GM18517 (cell line): Measurements from ENCODE around the gene NCK2.
"Not testable (repeated sequence)": the region's sequence is repeated elsewhere in the genome, so short reads cannot be mapped to it uniquely, and the experiment has no call there.

ENCODE experiments used
- ATAC-seq: cut with Tn5 transposase; IDR thresholded peaks from one replicate; pipeline ENCODE4 v1.9.1; 2021; ENCODE audit warnings: mild to moderate bottlenecking, moderate library complexity; ENCODE audit not compliant: unreplicated experiment

The NCK2 gene

DNA sequence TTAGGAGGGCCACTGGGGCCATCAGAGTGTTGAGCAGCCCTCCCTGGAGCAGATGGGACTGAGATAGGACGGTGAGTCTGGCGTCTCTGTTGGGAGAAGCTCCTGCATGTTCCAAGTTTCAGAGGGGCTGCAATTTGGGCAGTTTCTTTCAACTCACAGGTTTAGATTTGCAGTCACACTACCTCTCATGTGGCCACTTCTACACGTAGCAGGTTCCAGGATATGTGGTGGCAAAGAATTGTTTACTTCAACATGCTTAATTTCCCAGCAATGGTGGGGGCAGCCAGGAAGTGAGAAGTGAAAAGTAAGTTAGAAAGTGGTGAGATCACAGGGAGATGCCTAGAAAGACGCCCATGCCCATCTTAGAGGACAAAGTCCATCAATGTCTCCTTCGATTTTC is 9.3 kb downstream of the NCK2 start:
- ATAC-seq: no peak

DNA sequence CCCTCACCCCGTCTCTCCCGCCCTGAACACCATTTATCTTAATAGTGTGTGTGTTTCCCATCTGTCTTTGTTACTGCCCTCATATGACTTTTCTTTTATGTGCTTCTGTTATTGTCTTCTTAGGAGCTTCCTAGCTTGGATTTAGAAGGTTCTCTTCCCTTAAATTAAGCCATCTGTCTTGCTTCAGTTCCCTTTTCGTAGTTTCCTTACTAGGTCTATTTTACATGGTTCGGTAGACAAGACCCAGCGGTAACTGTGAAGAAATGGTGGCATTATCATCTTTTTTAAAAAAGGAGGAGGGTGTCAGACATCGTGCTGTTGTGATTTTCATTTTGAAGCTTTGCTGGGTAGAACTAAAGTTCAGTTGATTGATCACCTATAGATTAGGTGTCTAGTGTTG is 10.3 kb downstream of the NCK2 start:
- no peak for ATAC-seq

DNA sequence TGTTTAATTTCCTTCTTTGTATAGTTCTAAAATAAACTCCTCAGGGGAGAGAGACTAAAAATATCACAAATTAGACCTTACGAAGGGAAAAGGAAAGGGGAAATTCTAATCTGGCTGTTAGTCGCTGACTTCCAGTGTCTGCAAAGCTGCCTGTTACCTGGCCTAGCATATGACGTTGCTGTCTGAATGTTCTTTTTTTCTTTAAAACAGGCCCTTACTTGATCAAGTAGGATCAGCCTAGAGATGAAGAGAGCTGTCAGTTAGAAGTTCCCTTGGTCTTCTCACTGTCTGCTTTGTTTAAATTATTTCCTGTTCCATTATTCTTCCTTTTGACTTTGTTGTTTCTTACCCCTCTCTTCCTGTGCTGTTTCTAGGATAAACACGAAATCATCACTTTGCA is 11.2 kb downstream of the NCK2 start:
- no peak for ATAC-seq

DNA sequence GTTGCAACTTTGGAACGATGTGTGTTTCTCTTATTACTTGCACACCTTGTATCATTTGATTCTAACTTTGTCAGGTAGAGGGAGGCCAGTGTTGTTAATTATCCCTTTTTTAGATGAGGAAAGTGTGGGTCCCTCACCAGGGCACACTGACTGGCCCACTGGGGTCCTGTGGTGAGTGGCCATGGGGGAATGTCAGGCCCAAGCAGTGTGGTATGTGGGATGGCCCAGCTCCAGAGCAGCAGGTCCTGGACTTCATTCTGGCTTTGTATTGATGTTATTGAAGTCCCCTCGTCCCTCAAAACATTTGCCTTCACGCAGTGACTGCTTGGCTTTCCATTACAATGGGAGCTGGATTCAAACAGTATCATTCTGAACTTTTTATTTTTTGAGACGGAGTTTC is 11.7 kb downstream of the NCK2 start:
- ATAC-seq: no peak

DNA sequence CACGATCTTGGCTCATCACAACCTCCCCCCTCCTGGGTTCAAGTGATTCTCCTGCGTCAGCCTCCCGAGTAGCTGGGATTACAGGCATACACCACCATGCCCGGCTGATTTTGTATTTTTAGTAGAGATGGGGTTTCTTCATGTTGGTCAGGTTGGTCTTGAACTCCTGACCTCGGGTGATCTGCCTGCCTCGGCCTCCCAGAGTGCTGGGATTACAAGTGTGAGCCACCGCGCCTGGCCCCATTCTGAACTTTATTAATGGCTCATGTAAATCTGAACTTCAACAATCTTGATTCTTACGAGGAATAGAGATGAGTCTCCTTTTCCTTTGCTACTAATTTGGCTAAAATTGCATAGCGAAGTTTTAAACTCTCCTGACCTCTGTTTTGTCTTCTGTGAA is 12.2 kb downstream of the NCK2 start:
- ATAC-seq: not testable (repeated sequence)

DNA sequence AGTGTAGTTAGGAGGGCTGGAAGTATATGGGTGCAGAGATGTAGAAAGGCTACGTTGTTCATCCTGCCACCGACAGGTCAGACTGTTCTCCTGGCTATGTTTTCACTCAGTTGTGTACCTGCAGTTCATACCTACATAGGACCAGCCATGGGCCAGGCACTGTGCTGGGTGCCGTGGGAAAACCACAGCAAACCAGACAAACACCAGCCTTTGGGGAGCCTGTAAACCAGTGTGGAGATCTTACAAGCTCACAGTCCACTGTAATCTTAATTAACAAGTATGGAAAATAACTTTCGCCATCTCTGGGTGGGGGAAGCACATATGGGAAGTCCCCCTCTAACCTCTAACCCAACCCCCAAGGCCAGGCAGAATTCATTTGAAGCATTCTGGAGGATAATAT is 12.7 kb downstream of the NCK2 start:
- no peak for ATAC-seq

DNA sequence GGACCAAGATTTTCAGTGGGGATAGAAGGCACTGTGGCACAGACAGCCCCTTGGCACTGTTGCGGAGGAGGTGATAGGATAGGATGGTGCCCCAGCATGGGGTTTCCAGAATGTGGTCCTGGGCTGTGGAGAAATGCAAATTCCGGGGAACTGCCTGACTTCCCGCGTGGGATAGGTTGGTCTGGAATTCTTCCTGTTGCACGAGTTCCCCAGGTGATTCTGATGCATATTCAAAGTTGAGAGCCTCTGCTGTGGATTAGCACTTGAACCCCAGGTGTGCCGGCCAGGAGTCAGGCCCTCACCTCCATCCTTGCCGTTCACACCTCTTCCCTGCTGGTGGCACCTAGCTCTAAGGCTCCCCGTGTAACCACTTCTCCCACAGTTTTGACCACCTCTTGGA is 15.5 kb downstream of the NCK2 start:
- no peak for ATAC-seq

DNA sequence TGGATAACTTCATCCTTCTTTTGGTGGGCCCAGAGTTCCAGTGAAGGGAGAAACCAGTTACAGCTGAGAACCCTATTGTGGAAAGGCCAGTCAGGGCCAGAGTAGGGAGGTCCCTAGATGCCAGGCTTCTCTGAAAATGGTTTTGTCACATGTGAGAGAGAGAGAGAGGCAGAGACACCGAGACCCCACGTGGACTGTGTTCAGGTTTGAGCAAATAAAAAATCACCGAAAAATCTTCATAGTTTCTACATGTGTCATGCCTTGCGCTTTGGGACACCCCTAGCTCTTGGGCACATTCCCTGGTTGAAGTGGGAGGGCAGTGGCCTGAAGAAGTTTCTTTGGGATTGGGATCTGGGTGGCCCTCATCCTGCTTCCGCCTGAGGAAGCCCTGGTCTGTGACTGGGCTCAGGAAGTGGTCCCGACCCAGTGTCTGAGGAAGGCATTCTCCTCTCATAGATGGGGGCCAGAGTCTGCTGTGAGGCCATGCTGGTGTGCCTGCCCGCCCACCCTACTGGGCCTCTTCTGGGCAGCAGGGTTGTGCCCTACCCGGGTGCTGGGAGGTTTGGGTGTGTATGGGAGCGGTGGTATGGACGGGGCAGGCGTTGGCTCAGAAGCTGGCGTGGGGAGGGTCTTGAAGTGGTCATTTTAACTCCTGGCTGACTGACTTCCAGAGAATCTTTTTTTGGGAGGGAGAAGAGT is 16.1 kb downstream of the NCK2 start:
- ATAC-seq: no peak

DNA sequence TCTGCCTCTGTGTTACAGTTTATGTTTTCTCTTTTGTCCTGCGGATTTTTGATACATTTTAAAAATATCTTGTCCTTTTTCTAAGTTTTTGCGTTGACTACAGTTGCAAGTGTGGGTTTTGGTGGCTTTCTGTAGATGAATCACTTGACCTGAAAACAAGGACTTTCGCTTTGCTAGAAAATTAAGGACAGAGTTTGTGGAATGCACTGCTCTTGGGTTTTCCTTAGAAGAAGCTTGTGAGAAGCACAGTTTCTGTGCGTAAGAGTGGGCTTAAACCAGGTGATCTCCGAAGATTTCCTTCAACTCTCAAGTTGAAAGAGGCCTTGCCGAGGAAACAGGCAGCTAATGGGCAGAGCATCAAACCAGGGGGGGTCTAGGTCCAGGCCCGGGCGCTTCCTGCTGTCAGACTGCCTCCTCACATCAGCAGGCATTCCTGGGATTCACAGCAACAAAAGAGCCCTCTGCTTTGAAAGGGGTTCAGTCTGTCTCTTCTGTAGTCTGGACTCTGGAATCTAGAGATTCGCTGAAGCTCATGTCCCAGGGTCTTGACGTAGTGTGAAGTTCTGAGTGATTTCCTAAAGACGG is 17.3 kb downstream of the NCK2 start:
- no peak for ATAC-seq

DNA sequence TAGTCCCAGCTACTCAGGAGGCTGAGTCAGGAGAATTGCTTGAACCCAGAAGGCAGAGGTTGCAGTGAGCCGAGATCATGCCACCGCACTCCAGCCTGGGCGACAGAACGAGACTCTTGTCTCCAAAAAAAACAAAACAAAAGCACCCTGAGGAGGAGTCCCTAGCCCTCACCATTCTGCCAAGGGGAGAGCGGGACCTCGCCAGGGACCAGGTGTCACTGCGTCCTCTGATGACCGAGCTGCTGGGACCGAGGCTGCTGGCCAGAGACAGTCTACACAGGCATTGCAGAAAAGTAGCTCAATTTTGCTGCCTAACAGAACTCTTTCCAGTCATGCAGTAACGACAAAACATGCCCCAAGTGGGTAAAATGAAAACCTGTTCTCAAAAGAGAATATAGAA is 18.4 kb downstream of the NCK2 start:
- ATAC-seq: no peak

DNA sequence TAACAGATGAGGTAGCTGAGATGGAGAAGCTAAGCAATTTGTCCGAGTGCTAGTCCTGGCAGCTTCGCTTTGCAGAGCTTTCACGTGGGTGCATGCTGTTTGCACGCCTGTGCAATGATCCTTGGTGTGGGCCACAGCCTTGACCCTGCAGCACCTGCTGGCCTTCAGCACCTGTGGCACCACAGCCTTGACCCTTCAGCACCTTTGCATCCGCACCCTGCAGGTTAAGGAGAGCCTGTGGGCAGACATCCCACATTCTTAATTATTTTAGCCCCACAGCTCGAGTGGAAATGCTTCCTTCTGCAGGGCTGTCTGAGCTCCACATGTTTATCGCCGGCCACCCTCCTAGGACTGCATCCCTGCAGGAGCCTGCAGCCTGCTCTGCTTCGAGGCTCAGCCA is 19.3 kb downstream of the NCK2 start:
- ATAC-seq: no peak

DNA sequence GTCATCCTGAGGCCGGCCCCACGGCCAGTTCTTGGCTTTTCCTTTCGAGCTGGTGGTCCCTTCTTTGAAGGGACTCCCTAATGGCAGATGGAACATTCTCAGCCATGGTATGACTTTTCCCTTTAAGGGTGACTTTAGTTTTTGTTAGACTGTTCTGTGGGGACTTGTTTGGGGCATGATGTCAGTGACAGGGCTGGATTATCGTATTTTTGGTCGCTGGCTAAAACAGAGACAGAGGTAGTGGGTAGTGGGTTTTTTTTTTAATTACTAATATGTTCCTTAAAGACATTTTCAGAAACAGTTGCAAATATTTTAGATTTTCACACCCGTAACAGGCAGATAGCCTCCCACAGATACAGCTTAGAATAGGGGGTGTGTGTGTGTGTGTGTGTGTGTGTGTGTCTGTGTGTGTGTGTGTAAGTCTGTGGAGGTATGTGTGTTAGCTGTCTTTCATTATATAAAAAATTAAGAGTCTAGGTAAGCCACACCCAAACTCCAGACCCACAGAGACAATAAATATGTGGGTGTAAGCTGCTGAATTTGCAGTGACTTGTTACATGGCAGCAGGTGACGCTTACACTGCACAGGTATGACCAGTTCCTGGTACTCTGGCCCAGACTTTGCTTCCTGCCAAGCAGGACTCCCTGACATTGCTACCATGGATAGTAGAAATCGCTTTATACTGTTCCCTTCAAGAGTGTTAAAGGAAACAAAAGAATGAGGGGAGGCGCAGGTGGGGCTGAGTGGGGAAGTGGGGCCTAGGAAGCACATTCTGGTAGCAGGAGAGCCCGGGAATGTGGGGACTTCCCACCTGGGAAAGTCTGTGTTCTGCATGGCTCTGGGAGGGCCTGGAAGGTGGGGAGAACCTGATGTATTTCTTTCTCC is 20.9 kb downstream of the NCK2 start:
- no peak for ATAC-seq

DNA sequence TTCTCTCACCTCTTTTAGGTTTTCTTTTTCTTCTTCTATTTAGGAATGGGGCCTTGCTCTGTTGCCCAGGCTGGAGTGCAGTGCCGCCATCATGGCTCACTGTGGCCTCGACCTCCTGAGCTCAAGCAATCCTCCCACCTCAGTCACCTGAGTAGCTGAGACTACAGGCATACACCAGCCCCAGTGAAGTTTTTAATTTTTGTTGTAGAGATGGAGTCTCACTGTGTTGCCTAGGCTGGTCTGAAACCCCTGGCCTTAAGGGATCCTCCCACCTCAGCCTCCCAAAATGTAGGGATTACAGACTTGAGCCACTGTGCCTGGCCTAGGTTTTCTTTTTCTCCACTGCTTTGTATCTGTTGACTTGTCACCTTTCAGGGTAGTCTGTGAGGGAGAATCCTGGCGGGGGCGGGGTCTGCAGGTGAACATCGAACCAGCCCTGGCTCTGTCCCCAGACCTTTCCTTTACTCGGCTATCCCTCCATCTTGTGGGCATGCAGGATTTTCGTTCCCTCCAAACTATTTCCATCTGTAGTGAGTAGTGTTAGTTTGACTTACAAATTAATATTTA is 21.7 kb downstream of the NCK2 start:
- no peak for ATAC-seq

DNA sequence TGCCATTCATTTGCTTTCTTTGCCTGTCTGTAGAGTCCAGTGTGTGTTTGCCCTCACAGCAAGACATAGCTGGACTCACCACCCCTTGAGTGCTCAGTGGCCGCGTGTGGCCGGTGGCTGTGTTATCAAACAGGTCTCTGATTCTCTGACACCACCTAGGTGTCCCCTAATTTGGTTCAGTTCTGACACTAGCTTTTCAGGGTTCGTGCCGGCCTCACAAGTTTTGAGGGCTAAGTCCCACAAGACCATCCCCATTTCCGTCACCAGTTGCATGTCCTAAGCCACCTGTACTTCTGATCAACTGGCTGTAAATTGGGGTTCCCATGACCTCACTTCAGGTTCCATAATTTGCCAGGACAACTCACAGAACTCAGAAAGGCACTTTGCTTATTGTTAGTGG is 23.5 kb downstream of the NCK2 start:
- ATAC-seq: no peak

DNA sequence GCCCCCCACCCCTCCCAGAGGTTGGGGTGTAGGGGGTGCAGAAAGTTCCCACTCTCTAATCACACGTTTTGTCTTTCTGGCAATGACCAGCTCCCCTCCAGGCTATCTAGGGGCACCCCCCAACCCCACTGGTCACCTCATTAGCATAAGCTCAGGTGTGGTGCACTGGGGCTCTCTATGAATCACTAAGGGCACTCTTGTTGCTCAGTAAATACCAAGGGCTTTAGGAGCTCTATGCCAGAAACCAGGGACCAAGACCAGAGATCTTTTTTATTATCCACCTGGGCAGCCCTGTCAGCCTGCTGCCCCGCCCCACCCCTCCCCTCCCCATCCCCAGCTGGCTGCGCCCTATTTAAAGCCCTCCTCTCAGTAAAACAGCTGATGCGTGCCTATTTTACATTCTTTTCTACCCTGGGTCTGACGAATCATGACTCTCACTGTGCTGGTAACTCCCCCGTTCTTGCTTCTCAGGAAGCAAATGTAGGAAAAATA is 24.3 kb downstream of the NCK2 start:
- ATAC-seq: no peak

DNA sequence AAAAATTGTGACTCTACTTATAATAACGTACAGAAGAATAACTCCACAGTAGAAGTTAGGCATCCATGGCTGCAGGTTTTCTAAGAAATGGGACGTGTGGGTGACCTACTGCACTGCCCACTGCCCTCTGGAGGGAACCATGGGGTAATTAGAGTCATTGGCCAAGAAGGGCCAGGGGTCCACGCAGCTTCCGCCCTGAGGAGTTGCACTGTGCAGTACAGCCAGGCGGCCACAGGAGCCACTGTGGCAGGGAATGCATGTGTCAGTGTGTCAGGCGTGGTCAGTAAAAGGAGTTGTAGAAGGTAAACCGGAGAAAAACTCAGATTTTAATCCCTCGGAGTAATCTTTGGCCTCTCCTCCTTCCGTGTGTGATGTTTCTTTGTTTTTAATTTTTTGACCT is 24.8 kb downstream of the NCK2 start:
- ATAC-seq: no peak

DNA sequence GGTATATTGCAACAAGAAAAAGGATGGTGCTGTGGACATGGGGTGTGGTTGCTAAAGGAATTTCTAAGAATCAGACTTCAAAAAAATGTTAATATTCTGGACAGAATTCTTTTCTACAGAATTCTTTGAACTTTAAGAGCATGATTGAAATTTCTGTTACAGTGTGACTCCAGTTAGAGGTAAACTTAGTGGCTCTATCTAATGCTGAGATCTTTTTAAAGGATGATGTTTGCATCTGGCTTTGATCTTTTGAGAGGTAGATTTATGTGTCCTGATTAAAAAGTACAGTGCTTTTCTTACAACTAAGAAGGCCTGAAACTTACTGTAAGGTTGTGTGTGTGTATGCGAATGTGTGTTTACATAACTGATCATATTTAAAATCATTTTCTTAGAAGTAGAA is 25.4 kb downstream of the NCK2 start:
- no peak for ATAC-seq

DNA sequence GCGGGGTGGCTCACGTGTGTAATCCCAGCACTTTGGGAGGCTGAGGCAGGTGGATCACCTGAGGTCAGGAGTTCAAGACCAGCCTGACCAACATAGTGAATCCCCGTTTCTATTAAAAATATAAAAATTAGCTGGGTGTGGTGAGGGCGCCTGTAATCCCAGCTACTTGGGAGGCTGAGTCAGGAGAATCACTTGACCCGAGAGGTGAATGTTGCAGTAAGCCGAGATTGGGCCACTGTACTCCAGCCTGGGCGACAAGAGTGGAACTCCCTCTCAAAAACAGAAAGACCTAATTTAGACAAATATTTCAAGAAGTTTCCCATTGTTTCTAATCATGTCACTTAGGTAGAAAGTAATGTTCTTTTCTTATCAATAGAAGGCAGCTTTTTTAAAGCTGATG is 26.6 kb downstream of the NCK2 start:
- ATAC-seq: not testable (repeated sequence)

DNA sequence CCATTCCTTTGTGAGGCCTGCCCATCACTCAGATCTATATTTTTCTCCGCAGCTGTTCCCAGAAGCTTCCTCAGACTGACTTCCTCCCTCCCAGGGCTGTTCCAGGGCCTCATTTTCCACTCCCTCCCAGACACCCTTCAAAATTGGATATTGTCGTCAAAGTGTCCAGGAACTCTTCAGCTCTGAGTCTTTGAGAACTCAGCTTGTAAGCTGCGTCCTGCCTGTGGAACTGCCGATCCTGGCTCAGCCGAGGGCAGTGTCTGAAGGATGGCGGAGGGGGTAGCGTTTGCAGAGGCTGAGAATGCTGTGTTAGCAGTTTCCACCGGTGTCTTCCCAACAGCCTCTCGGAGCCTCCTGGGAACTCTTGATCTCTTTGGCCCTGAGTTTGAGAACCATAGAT is 27.1 kb downstream of the NCK2 start:
- no peak for ATAC-seq

DNA sequence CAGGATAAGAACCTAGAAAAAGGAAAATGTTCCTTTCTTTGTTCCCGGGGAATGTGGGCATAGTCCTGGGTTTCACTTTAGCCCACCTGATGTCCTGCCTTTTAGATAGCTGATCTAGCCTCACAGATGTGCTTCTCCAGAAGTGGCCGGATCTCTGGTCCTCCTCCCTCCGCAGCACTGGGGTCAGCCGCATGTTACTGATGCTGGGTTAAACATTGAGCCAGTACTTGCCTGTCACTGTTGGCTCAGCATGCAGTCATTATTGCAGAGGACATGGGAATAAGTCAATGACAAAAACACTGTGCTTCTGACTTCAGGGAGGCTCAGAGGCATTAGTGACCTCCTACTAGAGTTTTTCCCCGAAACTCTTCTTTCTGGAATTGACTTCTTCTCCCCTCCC is 27.6 kb downstream of the NCK2 start:
- ATAC-seq: no peak

DNA sequence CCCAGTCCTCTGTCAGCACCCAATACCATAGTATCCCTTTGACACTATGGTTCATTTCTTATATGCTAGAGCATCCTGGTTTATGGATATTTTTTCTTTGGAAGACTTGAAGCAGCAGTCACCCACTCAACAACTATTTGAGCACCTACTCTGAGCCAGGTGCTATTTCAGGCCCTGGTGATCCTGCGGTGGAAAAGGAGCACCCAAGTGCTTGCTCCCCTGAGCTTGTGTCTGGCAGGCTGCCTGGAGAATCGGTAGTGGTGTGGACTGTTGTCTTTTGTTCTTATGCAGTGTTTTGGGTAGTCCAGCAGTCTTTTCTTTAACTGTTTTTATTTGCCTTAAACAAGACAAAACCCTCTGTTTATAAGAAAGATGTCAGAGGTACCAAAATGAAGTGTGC is 28.9 kb downstream of the NCK2 start:
- ATAC-seq: no peak
